NCI-H526 treated with DMSO at 0.1 percent for 48 hours (cell line): ENCODE results near the gene RIMS3.
"Not testable (repeated sequence)": the region's sequence is repeated elsewhere in the genome, so short reads cannot be mapped to it uniquely, and the experiment has no call there.

Experiments
- DNase-seq: peaks from one replicate; lab custom pipeline; 2025; lab: John Stamatoyannopoulos, UW

RIMS3 gene

GRCh38 chr1:40630488-40631223, 34.8 kb downstream of the RIMS3 start:
- DNase-seq: peak; percentile 12

- DNase-seq: not testable (repeated sequence)
These were observed 35.9 kb downstream of the RIMS3 start for GRCh38 chr1:40629546-40629945.

DNA sequence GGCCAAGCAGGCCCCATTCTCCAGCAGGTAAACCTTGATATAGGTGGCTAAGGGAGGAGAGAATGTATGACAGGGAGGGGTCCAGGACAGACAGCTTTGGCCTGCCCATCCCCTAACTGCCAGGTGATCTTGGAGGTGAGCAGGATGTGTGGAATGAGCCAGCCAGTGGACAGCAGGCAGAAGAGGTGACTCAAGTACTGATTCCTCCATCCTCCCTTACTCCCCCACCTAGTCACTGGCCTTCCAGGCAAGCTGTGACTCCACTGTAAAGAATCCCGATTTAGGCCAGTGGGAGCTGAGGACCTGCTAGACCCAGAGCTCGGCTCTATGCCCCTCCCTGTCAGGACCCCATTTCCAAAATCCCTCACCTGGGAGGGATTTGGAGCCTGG, 36.6 kb downstream of the RIMS3 start:
- DNase-seq: no peak

DNA sequence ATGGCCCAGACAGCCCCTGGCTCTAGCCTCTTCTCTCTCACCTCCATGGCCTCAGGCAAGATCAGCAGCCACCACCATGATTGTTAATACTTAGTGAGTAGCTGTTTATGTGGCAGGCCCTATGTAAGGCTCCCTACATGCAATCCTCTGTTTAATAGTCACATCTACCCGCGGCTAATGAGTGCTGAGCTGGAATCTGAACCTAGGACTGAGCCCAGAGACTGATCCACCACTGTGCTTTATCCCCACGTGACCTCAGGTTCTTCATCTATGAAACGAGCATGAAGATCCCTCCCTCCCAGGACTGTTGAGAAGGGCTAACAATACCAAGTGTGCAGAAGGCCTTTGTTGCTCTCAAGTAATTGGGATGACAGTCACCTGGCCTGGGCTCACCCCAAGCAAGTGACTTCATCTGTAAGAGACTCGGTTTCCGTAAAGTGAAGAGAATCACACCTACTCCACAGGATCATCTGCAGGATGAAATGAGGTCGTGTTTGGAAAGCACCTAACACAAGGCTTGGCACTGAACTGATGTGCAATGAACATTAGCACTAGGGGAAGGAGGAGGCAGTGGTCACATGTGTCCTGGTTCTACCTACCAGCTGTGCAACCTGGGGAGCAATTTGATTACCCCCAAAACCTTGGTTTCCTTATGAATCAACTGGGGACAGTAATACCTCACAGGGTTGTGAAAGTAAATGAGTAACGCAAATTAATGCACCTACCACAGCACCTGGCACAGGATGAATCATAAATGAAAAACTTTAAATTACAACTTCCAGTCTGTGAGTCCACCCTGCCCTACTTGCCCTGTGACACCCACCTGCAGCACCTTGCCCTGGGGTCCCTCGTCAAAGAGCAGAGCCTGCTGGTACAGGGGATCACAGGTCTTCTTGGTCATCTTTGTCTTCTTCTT, 37.2 kb downstream of the RIMS3 start:
- DNase-seq: no peak

- DNase-seq: no peak
These were observed 39.1 kb downstream of the RIMS3 start for GRCh38 chr1:40626383-40626770.

DNA sequence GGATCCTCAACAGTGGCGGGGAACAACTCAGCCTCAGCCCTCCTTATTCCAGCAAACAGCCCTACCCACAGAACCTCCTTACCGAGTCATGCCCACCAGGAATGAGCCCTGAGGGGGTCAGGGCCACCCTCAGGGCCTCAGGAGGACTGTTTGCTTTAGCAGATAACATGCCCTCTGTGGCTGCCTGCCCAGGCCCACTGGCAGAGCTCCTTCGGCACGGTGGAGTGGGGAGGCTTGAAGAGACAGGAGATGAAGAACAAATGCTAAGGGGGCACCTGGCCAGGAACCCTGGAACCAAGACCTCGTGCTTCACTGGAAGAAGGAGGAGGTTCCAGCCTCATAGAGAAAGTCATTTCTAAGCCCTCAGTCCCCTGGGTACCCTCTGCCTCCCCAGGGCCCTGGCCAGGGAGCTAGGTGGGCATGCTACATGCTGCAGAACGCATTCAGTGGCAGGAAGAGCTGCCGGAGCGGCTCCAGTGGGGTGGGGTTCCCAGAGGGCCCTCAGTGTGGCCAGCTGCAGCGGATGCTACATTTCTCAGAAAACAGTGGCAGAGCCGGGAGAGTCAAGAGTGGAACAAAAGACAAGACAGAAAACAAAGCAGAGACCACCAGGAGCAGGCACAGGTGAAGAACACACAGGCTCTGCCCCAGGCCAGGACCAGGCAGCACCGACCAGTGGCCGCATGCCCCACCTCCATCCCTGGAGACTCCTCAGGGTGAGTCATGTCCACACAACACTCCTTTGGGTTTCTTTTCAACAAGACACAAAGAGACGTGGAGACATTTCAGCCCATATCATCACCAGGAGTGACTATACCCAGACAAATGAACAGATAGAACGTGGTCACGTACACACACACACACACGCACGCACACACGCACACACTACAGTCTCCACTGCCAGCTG, 39.8 kb downstream of the RIMS3 start:
- DNase-seq: no peak

DNA sequence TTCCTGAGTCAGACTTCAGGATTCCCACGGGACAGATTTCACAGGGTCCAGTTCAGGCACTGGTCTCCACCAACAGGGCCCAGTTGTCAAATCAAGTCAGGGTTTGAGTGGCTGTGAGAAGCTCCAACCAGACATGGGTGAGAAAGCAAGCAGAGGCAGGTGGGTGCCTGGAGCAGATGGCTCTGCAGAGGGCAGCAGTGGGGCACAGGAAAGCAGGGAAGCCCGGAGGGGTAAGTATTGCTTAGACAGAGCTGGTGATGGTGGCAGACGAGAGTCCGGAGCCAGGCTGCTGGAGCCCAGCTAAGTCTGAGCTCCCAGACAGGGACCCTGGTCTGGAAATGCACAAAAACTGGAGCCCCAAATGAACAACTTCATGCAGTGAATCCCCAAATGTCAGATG, 40.4 kb downstream of the RIMS3 start:
- DNase-seq: peak; percentile 28

GRCh38 chr1:40622936-40623629, 42.4 kb downstream of the RIMS3 start:
- DNase-seq: no peak

DNA sequence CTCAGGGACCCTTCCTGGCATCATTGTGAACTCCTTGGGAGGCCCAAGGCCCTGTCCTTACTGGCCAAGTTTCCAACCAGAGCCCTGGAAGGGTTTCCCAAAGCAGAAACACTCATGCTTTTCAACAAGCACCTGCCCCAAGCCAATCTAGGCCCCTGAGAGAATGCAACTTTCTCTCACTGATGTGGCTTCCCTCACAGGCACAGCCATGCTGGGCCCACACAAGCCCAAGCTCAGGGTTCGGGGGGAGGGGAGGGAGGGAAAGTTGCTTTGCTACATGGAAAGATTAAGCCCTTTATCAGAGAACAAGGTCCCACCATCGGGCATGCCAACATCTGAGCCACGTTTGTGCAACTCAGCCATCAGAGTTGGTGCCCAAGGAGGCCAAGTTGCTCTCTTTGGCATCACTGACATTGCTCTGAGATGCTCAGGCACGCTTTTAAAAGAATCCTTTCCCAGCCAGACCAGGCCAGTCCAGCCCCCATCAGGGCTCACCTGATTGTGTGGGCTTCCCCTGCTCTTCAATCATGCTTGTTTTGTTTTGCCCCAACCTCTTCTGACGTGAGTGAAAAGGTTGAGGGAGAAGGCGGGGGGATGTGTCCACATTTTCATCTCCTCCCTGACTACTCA, 43.5 kb downstream of the RIMS3 start:
- no peak for DNase-seq

DNA sequence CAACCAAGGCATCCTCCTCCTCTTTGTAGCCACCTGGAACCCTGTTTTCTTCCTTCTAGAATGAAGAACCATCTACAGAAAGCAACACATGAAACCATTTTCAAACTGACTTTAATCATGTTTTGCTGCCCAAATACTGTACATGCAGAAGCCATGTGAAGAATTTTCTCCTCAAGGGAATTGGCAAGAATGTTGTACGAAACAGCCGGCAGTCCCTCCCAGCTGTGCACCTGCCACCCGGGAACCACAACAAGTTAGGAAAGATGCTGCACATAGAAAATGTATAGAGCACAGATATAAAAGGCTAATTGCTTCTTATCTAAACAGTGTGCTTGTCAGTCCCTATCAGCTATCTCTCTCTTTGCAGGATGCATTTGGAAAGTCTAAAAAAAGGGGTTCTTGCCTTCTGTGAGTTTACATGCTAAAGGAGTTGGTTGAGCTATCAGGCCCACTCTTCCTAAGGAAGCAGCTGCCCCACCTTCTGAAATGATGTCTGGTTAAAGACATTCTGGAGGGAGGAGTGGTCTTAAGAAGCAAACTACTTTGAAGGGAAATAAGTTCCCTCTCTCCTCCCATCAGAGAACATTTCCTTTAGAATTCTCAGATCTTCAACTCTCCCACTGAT, 44.8 kb downstream of the RIMS3 start:
- no peak for DNase-seq

- DNase-seq: no peak
These were observed 45.3 kb downstream of the RIMS3 start for GRCh38 chr1:40620150-40620549.

DNA sequence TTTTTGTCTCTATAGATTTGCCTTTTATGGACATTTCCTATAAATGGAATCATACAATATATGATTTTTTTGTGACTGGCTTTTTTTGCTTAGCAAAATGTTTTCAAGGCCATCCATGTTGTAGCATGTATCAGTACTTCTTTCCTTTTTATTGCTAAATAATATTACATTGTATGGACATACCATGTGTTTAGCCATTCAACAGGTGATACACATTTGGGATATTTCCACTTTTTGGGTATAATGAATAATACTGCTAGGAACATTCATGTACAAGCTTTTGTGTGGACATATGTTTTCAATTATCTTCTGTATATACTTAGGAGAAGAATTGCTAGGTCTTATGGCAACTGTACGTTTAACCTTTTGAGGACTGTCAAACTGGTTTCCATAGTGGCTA, 47.4 kb downstream of the RIMS3 start:
- DNase-seq: no peak

GRCh38 chr1:40612345-40612831, 53.1 kb downstream of the RIMS3 start:
- DNase-seq: peak; percentile 47

DNA sequence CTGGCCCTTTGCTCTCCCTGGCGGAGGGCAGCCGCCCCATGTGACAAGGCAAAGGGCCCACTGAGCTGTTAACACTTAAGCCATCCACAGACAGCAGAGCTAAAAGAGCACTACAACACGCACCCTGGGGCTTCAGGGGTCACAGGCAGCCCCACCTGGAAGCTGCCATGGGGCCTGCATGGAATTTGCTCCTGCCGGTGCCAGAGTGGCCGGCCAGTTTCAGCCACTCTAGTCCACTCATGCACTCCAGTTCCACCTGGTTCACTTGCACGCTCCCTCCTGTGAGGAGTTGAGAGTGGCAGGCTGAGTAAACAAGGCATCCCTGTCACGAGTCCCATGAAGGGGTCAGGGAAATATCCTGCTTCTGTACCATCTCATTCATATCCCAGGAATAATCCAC, 55.3 kb downstream of the RIMS3 start:
- DNase-seq: no peak

GRCh38 chr1:40607921-40608320, 57.6 kb downstream of the RIMS3 start:
- DNase-seq: no peak

DNA sequence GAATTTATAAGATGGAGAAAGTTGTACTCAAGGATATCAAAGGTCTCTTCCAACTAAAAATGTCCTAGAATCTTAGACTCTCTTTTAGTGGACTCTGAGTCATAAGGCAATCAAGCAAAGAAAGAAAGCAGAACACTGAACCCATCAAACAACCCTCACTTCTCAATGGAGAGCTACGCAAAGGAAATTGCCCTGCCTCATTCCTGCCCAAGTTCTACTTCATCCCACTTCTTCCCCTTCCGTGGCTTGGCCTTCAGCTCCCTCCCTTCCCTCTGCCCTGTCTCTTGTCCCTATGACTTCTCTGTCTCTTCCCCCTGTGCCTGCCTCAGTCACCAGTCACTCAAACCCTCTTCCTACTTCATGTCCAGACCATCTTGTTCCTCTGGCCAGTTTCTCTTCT, 58.5 kb downstream of the RIMS3 start:
- no peak for DNase-seq

DNA sequence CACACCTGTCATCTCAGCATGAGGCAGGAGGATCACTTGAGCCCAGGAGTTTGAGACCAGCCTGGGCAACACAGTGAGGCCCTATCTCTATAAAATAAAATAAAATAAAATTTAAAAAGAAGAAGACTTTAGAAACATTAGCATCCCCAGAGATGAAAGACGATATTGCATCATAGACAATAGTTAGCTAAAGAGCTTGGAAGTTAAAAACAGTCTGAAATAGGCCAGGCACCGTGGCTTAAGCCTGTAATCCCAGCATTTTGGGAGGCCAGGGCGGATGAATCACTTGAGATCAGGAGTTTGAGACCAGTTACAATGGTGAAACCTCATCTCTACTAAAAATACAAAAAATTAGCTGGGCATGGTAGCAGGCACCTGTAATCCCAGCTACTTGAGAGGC, 59.3 kb downstream of the RIMS3 start:
- no peak for DNase-seq

- DNase-seq: no peak
These were observed 65.6 kb downstream of the RIMS3 start for GRCh38 chr1:40599926-40600325.

DNA sequence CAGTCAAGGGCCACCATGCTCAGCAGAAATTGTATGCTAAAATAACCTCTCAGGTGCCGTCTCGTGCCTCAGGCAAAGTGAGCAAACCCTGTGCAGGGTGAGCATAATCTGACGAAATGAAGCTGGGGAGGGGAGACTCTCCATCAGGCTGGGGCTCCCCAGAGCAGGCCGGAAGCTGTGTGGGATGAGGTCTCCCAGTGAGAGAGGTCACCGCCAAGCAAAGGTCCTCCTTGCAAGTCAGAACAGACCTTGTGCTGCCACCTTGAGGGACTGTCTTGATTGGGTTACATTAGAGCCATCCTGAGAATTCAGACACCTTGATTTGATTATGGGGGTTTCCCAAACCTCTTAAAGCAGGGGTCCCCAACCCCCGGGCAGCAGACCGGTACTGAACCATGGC, 69.9 kb downstream of the RIMS3 start:
- DNase-seq: no peak

DNA sequence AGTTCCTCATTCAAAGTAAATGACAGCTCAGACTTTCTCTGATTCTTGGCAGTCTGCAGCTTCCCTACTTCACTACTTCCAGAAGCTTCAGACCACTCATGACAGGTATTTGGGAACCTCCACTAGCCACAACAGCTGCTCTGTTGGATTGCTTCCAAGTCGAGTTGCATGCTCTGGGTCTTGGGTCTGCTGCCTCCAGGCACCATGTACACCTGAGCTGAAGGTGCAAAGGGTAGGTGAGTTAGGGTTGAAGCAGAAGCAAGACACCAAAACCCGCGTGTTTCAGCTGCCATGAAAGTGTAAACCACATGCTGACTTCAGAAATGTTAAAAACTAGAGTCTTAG, 71.3 kb downstream of the RIMS3 start:
- DNase-seq: no peak
